ENCODE measurements around the gene ROCK2.

ROCK2 gene

GRCh38 chr2:11154016-11154922 is 190.2 kb downstream of the ROCK2 start:
- DNase-seq (ENCODE audit: low read depth): no peak

- DNase-seq (ENCODE audit: low read depth): no peak
Observed at GRCh38 chr2:11152591-11152990, 191.8 kb downstream of the ROCK2 start.

GRCh38 chr2:11147263-11147662 is 197.2 kb downstream of the ROCK2 start:
- DNase-seq (ENCODE audit: low read depth): no peak

GRCh38 chr2:11146076-11146475 is 198.4 kb downstream of the ROCK2 start:
- no peak for DNase-seq (ENCODE audit: low read depth)

GRCh38 chr2:11145350-11145749 is 199.1 kb downstream of the ROCK2 start:
- no peak for DNase-seq (ENCODE audit: low read depth)

GRCh38 chr2:11144738-11145079 is 199.7 kb downstream of the ROCK2 start:
- no peak for DNase-seq (ENCODE audit: low read depth)

GRCh38 chr2:11144077-11144737 is 200.2 kb downstream of the ROCK2 start:
- no peak for DNase-seq (ENCODE audit: low read depth)

GRCh38 chr2:11142987-11143386 is 201.4 kb downstream of the ROCK2 start:
- DNase-seq (ENCODE audit: low read depth): no peak

- no peak for DNase-seq (ENCODE audit: low read depth)
Observed at GRCh38 chr2:11142330-11142729, 202.1 kb downstream of the ROCK2 start.

- no peak for DNase-seq (ENCODE audit: low read depth)
Observed at GRCh38 chr2:11141319-11141718, 203.1 kb downstream of the ROCK2 start.

GRCh38 chr2:11140492-11140891 is 203.9 kb downstream of the ROCK2 start:
- no peak for DNase-seq (ENCODE audit: low read depth)

- DNase-seq (ENCODE audit: low read depth): no peak
Observed at GRCh38 chr2:11134349-11134748, 210.1 kb downstream of the ROCK2 start.

- DNase-seq (ENCODE audit: low read depth): no peak
Observed at GRCh38 chr2:11133936-11134320, 210.5 kb downstream of the ROCK2 start.

- DNase-seq (ENCODE audit: low read depth): no peak
Observed at GRCh38 chr2:11133238-11133935, 211.0 kb downstream of the ROCK2 start.

- DNase-seq (ENCODE audit: low read depth): no peak
Observed at GRCh38 chr2:11132036-11132671, 212.3 kb downstream of the ROCK2 start.

- no peak for DNase-seq (ENCODE audit: low read depth)
Observed at GRCh38 chr2:11131166-11131920, 213.1 kb downstream of the ROCK2 start.

All from activated T-helper 9 cell treated with anti-CD3 and anti-CD28 coated beads, Interleukin-2, amount 50 U/mL, for 16 hours (primary cell).